HG03378 (cell line): Measurements from ENCODE around the gene RPL29.
"Not testable (repeated sequence)": the region's sequence is repeated elsewhere in the genome, so short reads cannot be mapped to it uniquely, and the experiment has no call there.

Experiments
- ATAC-seq: cut with Tn5 transposase; IDR thresholded peaks from one replicate; pipeline ENCODE4 v1.9.1; 2021; ENCODE audit warnings: mild to moderate bottlenecking, moderate library complexity; ENCODE audit not compliant: unreplicated experiment

Gene RPL29

DNA sequence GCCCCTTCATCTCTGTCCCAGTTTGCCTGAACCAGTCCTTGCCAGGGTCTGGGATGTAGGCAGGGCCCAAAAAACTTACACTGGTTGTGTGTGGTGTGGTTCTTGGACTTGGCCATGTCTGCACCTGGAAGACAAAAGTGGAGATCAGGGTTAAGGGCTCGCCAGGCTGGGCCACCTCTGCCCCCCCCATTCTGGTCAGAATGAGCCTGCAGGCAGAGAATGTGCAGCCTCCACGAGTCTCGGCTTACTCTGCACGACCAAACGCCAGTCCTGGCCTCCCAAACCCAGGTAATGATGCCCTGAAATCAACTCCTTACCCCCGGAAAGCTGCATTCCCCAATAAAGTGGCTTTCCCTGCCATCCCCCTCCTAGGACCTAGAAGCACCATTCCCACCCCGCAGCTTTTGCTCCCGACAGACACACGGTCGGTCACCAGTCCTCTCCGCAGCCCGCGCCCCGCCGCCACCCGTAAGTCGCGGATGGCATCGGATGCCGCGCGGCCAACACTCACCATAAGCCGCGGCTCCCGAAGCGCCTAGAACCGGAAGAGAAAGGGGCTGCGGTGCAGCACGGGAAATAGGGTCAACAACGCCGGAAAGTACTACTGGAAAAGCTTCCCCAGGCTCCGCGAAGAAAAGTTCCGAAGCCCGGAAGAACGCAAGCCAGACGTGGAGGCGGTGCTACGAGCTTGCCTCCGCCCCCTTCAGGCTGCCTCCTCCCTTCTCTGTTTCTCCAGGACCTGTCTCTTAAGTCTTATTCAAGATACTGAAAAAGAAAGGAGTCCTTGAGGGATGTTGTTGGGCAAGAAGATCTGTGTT lies at the start of gene RPL29:
TSS of gene RPL29 (minus strand) at position 550 of the 818 bp plus-strand sequence. CDS start at position 116, 434 bp downstream.
- ATAC-seq: peak; percentile 87

GRCh38 chr3:52044869-52045619 lies 49.3 kb upstream of the RPL29 start:
- no peak for ATAC-seq

- ATAC-seq: no peak
Observed at GRCh38 chr3:52043750-52044149, 48.1 kb upstream of the RPL29 start.

DNA sequence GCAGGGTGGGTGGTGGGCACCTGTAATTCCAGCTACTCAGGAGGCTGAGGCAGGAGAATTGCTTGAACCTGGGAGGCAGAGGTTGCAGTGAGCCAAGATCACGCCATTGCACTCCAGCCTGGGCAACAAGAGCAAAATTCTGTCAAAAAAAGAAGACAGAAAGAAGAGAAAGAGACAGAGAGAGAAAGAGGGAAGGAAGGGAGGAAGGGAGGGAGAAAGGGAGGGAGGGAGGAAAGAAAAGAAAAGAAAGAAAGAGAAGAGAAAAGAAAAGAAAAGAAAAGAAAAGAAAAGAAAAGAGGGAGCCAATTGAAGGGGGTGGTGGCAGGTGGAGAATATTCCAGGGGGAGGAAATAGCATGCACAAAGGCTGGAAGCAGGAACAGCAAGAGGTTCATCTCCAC lies 47.3 kb upstream of the RPL29 start:
- not testable (repeated sequence) for ATAC-seq

DNA sequence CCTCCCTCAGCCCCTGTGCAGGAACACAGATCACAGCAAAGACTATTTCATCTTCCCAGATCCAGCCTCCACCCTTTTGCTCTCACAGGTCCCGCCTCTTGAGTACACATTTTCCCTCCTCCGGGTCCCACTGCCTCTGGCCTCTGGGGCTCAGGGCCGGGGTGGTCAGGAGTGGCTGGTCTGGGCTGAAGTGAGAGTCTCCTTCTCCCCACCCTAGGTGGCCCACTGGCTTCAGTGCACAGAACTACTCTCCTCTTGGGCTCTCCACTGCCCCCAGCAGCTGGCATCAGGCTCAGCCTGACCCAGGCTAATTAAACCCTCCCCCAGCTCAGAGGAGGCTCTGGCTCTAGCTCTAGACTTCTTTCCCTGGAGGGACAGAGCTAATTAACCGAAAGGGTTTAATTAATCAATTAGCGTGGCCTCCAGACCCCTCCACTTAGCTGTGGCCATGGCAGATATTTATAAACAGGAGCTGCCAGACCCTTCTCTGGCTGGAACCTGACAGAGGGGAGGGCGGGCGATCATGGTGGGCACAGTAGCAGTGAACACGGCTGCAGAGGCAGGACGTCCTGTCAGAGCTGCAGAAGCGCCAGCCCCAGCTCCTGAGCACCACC lies 45.5 kb upstream of the RPL29 start:
- ATAC-seq: no peak

DNA sequence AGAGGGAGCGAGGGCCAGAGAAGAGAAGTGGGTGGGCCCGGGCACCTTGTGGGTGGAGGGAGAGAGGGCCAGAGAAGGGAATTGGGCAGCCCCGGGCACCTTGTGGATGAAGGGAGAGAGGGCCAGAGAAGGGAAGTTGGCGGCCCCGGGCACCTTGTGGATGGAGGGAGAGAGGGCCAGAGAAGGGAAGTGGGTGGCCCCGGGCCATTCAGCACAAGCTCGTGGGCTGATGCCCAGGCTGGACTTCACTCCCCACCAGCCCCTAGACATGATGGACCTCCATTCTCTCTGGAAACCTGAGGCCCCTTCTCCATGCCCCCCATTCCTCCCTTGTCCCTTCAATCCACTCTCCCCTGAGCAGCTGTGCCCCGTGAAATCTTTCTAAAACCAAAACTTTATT lies 44.9 kb upstream of the RPL29 start:
- ATAC-seq: no peak

DNA sequence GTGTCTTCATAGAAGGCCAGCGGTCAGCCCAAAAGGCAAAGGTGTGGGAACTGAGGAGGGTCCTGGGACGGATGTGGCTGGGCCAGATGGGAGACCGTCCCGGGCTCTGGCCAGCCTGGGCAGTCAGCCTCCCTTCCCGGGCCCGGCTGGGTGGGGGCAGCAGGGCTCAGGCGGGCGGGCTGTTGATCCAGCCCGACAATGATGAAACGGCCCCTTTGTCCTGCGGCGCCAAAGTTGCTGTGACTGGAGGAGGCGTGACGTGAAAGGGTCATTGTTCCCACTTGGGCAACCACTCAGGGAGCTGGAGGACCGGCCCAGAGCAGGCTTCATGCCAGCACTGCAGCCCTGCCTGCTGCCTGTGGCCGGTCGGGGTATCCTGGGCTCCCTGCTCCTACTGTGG lies 44.2 kb upstream of the RPL29 start:
- no peak for ATAC-seq

- ATAC-seq: no peak
Observed at GRCh38 chr3:52039426-52039825, 43.7 kb upstream of the RPL29 start.

GRCh38 chr3:52038227-52038626 lies 42.5 kb upstream of the RPL29 start:
- ATAC-seq: no peak

DNA sequence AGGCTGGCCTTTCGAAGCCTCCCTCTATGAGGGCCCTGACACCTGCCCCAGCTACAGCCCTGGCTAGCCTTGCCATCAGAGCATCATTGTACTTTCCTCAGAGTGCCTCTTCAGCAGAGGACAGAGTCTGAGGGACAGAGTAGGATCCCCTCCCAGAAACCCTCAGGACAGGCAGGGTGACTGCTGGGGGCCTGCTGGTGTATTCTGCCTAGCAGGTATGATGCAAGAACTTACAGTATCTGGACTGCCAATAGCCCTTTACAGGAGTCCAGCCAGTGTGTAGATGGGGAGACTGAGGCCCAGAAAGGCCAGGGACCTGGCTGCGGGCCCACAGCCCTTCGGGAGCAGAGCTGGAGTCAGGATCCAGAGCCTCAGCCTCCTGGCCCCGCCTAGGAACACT lies 41.6 kb upstream of the RPL29 start:
- ATAC-seq: no peak

- no peak for ATAC-seq
Observed at GRCh38 chr3:52036829-52037228, 41.1 kb upstream of the RPL29 start.

DNA sequence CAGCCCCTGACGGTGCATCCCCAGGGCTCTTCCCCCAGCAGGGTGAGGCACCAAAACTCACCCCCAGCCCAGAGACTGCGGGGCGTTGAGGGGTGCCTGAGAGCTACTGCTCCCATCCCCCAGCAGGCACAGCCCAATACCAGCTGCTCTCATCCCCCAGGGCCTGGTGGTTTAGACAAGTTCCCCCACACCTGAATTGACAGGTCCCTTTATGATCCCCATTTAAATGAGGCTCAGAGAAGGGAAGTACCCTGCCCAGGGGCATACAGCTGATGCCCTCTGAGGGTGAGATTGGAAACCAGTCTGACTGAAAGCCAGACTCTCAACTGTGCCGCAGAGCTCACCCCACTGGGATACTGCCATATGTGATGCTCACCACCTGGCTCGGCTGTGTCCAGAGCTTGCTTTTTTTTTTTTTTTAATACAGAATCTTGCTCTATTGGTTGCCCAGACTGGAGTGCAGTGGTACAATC lies 40.6 kb upstream of the RPL29 start:
- ATAC-seq: peak; percentile 61

DNA sequence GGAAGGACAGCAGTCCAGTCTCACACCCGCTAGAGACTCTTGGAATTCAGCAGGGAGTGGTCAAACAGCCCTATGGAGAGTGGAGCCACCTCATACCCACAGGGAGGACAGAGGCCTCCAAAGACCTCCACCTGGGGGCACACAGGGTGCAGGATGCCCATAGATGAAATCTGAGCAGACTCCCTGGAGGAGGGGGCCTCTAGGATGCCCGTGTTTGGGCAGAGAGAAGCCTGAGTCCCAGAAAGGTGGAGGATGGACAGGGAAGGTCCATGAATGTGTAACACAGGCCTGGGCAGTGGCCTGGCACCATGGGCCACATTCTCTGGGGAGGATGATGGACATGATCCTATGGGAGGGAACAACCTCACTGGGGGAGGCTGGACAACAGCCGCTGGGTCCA lies 39.0 kb upstream of the RPL29 start:
- ATAC-seq: no peak

DNA sequence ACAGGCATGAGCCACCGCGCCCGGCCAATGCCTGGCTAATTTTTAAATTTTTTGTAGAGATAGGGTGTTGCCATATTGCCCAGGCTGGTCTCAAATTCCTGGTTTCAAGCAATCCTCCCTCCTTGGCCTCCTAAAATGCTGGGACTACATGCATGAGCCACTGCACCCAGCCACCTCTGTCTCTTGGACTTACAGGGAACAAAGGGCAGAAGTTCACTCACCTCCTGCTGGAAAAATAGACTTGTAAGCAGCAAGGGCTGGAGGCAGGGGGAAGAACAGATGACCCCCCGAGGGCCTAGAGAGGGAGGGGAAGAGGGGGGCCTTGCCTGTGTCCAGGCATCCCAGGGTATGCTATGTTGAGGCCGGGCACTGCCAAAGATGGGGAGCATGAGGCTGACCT lies 38.5 kb upstream of the RPL29 start:
- no peak for ATAC-seq

- ATAC-seq: not testable (repeated sequence)
Observed at GRCh38 chr3:52033748-52034147, 38.1 kb upstream of the RPL29 start.

- ATAC-seq: no peak
Observed at GRCh38 chr3:52032702-52033408, 37.2 kb upstream of the RPL29 start.

GRCh38 chr3:52031896-52032295 lies 36.2 kb upstream of the RPL29 start:
- no peak for ATAC-seq

DNA sequence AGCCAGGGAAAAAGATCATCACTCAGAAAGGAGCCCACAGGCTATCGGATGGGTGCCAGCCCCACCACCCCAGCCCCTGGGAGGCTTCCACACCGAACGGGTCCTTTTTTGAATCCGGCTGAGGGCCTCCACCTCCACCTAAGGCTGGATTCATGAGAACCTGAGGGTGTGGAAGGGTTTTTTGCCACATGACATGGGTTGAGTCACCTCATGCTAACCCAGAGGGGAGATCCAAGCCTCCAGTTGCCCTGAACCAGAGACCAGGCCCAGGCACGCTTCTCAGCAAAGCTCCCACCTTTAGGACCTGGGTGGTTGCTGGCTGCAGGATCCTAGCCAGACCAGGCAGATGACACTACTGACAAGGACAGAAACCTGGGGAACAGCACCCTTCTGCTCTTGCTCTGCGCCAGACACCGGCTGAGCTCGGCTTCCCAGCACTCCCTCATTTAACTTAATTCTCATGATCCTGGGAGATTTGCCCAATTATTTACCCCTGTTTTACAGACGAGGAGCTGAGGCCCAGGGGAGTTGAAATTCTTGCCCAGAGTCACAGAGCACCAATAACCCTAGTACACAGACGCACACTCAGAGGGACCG lies 35.1 kb upstream of the RPL29 start:
- no peak for ATAC-seq

- ATAC-seq: no peak
Observed at GRCh38 chr3:52029535-52029934, 33.8 kb upstream of the RPL29 start.

DNA sequence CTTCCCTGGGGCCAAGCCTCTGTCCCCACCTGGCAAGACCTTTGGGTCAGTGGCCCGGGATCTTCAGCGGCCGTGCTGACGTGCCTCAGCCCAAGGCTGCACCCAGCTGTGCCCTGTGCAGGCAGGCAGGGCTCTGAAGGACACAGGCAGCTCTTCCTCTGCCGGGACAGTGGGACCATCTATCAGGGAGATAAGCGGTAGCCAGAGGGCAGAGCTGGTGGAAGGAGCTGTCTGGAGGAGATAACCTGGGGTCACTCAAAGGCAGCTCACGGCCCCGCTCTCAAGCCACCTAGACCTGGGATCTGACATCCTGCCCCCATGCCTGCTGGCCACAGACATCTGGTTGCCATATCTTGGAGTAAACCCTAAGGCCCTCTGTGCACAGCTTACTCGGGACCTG lies 33.4 kb upstream of the RPL29 start:
- ATAC-seq: no peak

- no peak for ATAC-seq
Observed at GRCh38 chr3:52028572-52028971, 32.9 kb upstream of the RPL29 start.
